VCaP (cell line): ENCODE measurements around the gene RRP9.

Experiments used
- H3K27ac ChIP-seq: fragments of 450-650 bp; 2 replicates; pipeline ENCODE4 v1.5.1; 2017
- CTCF ChIP-seq: fragments of 450-650 bp; conservative IDR thresholded peaks from 2 replicates; pipeline ENCODE4 v1.5.1; 2017; ENCODE audit warnings: mild to moderate bottlenecking, moderate library complexity

Gene RRP9

GRCh38 chr3:51983578-51984268, 42.0 kb upstream of the RRP9 start:
- no peak for TF ChIP-seq CTCF
- H3K27ac ChIP-seq = peak overlapping the region; percentile 97

- TF ChIP-seq CTCF = no peak
Measured at GRCh38 chr3:51982838-51983577, 41.3 kb upstream of the RRP9 start, which contains the start of gene ACY1. TSS of gene ACY1 (plus strand) at chr3:51983535. CDS start at chr3:51984065, 530 bp downstream.

GRCh38 chr3:51982352-51982837, 40.7 kb upstream of the RRP9 start:
- peak overlapping the region; percentile 97 for H3K27ac ChIP-seq
- peak; percentile 80 for TF ChIP-seq CTCF

More at GRCh38 chr3:51982838-51983577, 41.3 kb upstream of the RRP9 start, which contains the start of gene ACY1:
- peak within 1 kb of the TSS; percentile 97 for H3K27ac ChIP-seq

GRCh38 chr3:51980253-51980652, 38.5 kb upstream of the RRP9 start:
- TF ChIP-seq CTCF = no peak
- H3K27ac ChIP-seq = peak overlapping the region; percentile 97

GRCh38 chr3:51978143-51978502, 36.4 kb upstream of the RRP9 start:
- no peak for TF ChIP-seq CTCF
- no peak overlapping the region for H3K27ac ChIP-seq

GRCh38 chr3:51977446-51978142, 35.9 kb upstream of the RRP9 start:
- no peak for TF ChIP-seq CTCF
- H3K27ac ChIP-seq = peak overlapping the region; percentile 94

GRCh38 chr3:51975852-51976549, 34.3 kb upstream of the RRP9 start:
- no peak; the same call in none of the 2 replicates for TF ChIP-seq CTCF
- H3K27ac ChIP-seq = peak overlapping the region; percentile 94
